HepG2 (cell line): ENCODE measurements around the gene ADCYAP1. TPM values are rescaled to one million over a fixed set of nuclear protein-coding genes. Genes with fewer than 3 reads are reported as not detected.

ENCODE experiments used
- ATAC-seq: fragments of 200-7000 bp; cut with Tn5 transposase; 3 replicates; pipeline ENCODE4 v1.9.1; 2020; ENCODE audit warnings: mild to moderate bottlenecking, moderate library complexity
- BruUV-seq: library from RNA; stranded (reverse); fragments of 400-500 nt; replicated peaks from 2 replicates; lab custom pipeline; 2021; lab: Mats Ljungman, UMichigan
- CTCF ChIA-PET: fragments of 300-600 bp; formaldehyde crosslinking; extraction: SDS; loops from one replicate; lab custom pipeline; 2021; ENCODE audit warnings: low total read pairs, inconsistent platforms, low intra/inter-chr PET ratio; lab: Yijun Ruan, JAX
- POLR2A ChIA-PET: fragments of 350-600 bp; sonication (Branson Sonifier 250); formaldehyde crosslinking; loops from one replicate; lab custom pipeline; 2020; ENCODE audit warnings: antibody characterized with exemption, inconsistent platforms; lab: Yijun Ruan, JAX
- DNase-seq: peaks from one replicate; pipeline ENCODE4 v3.0.0-alpha.2; 2015; ENCODE audit warnings: low spot score
- FAIRE-seq: peaks from 3 replicates; lab custom pipeline; 2011; peaks lifted over from hg19 to GRCh38; lab: Jason Lieb, UNC
- H2AFZ ChIP-seq: one replicate; pipeline ENCODE4 v1.6.1; 2011; ENCODE audit warnings: low read length, inconsistent platforms
- H3K27ac ChIP-seq: fragments of 300-600 bp; 3 replicates; pipeline ENCODE4 v1.8.0; 2011; ENCODE audit warnings: mixed run types, mild to moderate bottlenecking, mixed read lengths, low read length, inconsistent platforms; ENCODE audit not compliant: insufficient read depth; ENCODE audit errors: extremely low read length
- H3K27me3 ChIP-seq, 2 experiments: fragments of 200-600 bp in 1 of 2; 2 replicates in 1 of 2; 3 replicates in 1 of 2; pipeline versions ENCODE4 v1.6.0 to v1.8.0; 2011; ENCODE audit warnings: low read length in 2 of 2, mild to moderate bottlenecking in 2 of 2, moderate library complexity in 2 of 2, inconsistent platforms in 1 of 2; ENCODE audit not compliant: insufficient read depth in 2 of 2, control insufficient read depth in 1 of 2
- H3K36me3 ChIP-seq, 2 experiments: fragments of 200-600 bp in 1 of 2; replicated peaks in 1 of 2; 2 replicates in 1 of 2; 3 replicates in 1 of 2; pipeline versions ENCODE4 v1.5.1 to v1.8.0; 2011; ENCODE audit warnings: low read length in 2 of 2, inconsistent platforms in 1 of 2; ENCODE audit not compliant: insufficient read depth in 2 of 2, control insufficient read depth in 1 of 2
- H3K4me1 ChIP-seq: 2 replicates; pipeline ENCODE4 v1.5.1; 2012; ENCODE audit warnings: low read length, inconsistent platforms; ENCODE audit not compliant: insufficient read depth
- H3K4me2 ChIP-seq: 2 replicates; pipeline ENCODE4 v1.6.0; 2011; ENCODE audit warnings: low read depth, low read length, inconsistent platforms
- H3K4me3 ChIP-seq, 3 experiments: fragments of 200-600 bp in 1 of 3; sonication (generic), shearing (Covaris generic) in 1 of 3; replicated peaks in 1 of 3; 2 replicates each; pipeline ENCODE4 v1.5.1; 2011 to 2016; ENCODE audit warnings: low read length in 3 of 3, inconsistent platforms in 2 of 3, low read depth in 2 of 3, mild to moderate bottlenecking in 2 of 3, control low read depth in 1 of 3, mixed read lengths in 1 of 3; ENCODE audit not compliant: insufficient read depth in 1 of 3
- H3K79me2 ChIP-seq: one replicate; pipeline ENCODE4 v1.6.1; 2011; ENCODE audit warnings: low read length, inconsistent platforms; ENCODE audit not compliant: insufficient read depth
- H3K9ac ChIP-seq: 2 replicates; pipeline ENCODE4 v1.6.0; 2011; ENCODE audit warnings: mild to moderate bottlenecking, low read depth, low read length, inconsistent platforms; ENCODE audit not compliant: insufficient read depth
- H3K9me3 ChIP-seq: 2 replicates; pipeline ENCODE4 v1.5.1; 2012; ENCODE audit warnings: mild to moderate bottlenecking, low read length
- H4K20me1 ChIP-seq: 2 replicates; pipeline ENCODE4 v1.6.0; 2011; ENCODE audit warnings: inconsistent platforms, mild to moderate bottlenecking, low read length, moderate library complexity; ENCODE audit not compliant: insufficient read depth
- ARID3A ChIP-seq: IDR thresholded peaks from 2 replicates; pipeline ENCODE4 v1.6.1; 2012; ENCODE audit warnings: low read depth, low read length, improper control_type of control experiment
- ESRRA ChIP-seq: sonication (generic); formaldehyde crosslinking; IDR thresholded peaks from 2 replicates; pipeline ENCODE4 v1.5.1; 2020; ENCODE audit warnings: mild to moderate bottlenecking, low read depth, missing genetic modification reagents
- FIP1L1 ChIP-seq: fragments of 200-400 bp; formaldehyde crosslinking; IDR thresholded peaks from 2 replicates; pipeline ENCODE4 v1.6.1; 2018; ENCODE audit warnings: low read depth, mild to moderate bottlenecking, low read length, moderate library complexity, borderline replicate concordance; ENCODE audit not compliant: insufficient read depth
- GMEB2 ChIP-seq: IDR thresholded peaks from 2 replicates; pipeline ENCODE4 v1.6.1; 2016; ENCODE audit warnings: missing biosample characterization, missing genetic modification reagents, low read depth
- KMT2B ChIP-seq: IDR thresholded peaks from 2 replicates; pipeline ENCODE4 v1.6.1; 2016; ENCODE audit warnings: missing genetic modification reagents, missing compliant biosample characterization
- MAF1 ChIP-seq: sonication (generic); formaldehyde crosslinking; IDR thresholded peaks from 2 replicates; pipeline ENCODE4 v1.5.0; 2020; ENCODE audit warnings: missing genetic modification reagents, borderline replicate concordance
- MTA3 ChIP-seq: sonication (generic); formaldehyde crosslinking; IDR thresholded peaks from 2 replicates; pipeline ENCODE4 v1.4.0; 2020; ENCODE audit warnings: missing genetic modification reagents
- SNAPC4 ChIP-seq: sonication (generic); formaldehyde crosslinking; IDR thresholded peaks from 2 replicates; pipeline ENCODE4 v1.4.0; 2020; ENCODE audit warnings: mild to moderate bottlenecking, missing genetic modification reagents
- ZNF292 ChIP-seq: sonication (generic); formaldehyde crosslinking; IDR thresholded peaks from 2 replicates; pipeline ENCODE4 v1.8.1; 2022; ENCODE audit warnings: mild to moderate bottlenecking, low read depth, missing genetic modification reagents, borderline replicate concordance
- ZNF44 ChIP-seq: sonication (generic); formaldehyde crosslinking; IDR thresholded peaks from 2 replicates; pipeline ENCODE4 v1.5.1; 2020; ENCODE audit warnings: mild to moderate bottlenecking, missing genetic modification reagents
- ZNF530 ChIP-seq: sonication (generic); formaldehyde crosslinking; IDR thresholded peaks from 2 replicates; pipeline ENCODE4 v1.5.0; 2020; ENCODE audit warnings: low read depth, mild to moderate bottlenecking, missing genetic modification reagents
- WGBS: methylation state at CpG from one replicate; pipeline ENCODE4 v1.1.6; 2017; ENCODE audit warnings: low lambda C conversion rate; 5-methylcytosine and 5-hydroxymethylcytosine counted together
- in situ Hi-C: cut with HindIII; loops from 2 replicates; pipeline ENCODE4 v1.10.0; 2017; ENCODE audit warnings: low pct_unique_long_range_greater_than_20kb; ENCODE audit not compliant: extremely low pct_ligation_motif_present
- intact Hi-C: fragments of 100-400 bp; cut with micrococcal nuclease; formaldehyde crosslinking; loops from one replicate; pipeline ENCODE4 v1.10.0; 2022; ENCODE audit not compliant: unreplicated experiment
- polyA plus RNA-seq, 8 experiments: library from polyadenylated mRNA; depleted of rRNA in 3 of 8; stranded (reverse) in 7 of 8; unstranded in 1 of 8; fragments of >200 nt; fragmentation: Illumina TruSeq in 4 of 8; extraction: Trizol in 4 of 8; gene quantifications; 2 replicates each; pipeline versions ENCODE4 v1.2.1 to v1.2.3, GENCODE V29; 2011 to 2016; ENCODE audit warnings: low read depth in 4 of 8, missing spikeins in 1 of 8, mixed read lengths in 1 of 8; ENCODE audit not compliant: insufficient read depth in 1 of 8
- total RNA-seq, 5 experiments: library from RNA; depleted of rRNA; stranded (reverse); fragments of >200 nt; fragmentation: Illumina TruSeq; extraction: Trizol; gene quantifications; 2 replicates each; pipeline ENCODE4 v1.2.3, GENCODE V29; 2016; ENCODE audit warnings: low read depth in 1 of 5

ADCYAP1 gene
- total and polyA plus RNA-seq, 2 of the 13 experiments (the other 11 are each of a cell fraction or from before 2014, with no cell fraction given): not detected

GRCh38 chr18:896315-896714 lies 8.4 kb upstream of the ADCYAP1 start:
- Histone ChIP-seq H3K9me3 (no peaks in the 10 kb centered on the region), H3K4me3 (no peak overlapping the region), H3K27me3 (peaks cover 0 to 4% of the 10 kb centered on the region in 2 experiments; a peak in 2 of 5 replicates), H3K4me1 (no peaks in the 10 kb centered on the region), H4K20me1 (no peaks in the 10 kb centered on the region), H2AFZ (no peak overlapping the region), H3K9ac (no peak overlapping the region), H3K4me2 (no peak overlapping the region), H3K27ac (no peak overlapping the region), H3K36me3 (no peaks in the 10 kb centered on the region), H3K79me2 (no peaks in the 10 kb centered on the region)
- CTCF ChIA-PET: no interaction called here
- ATAC-seq (no peak), DNase-seq (no peak), FAIRE-seq (no peak)
- BruUV-seq: no TSS peak
- TF ChIP-seq ZNF44 (CRISPR knock-in tag) (no peak), KMT2B (no peak), ZNF292 (CRISPR knock-in tag) (no peak), FIP1L1 (no peak)
- intact Hi-C loops: no loop called here
- POLR2A ChIA-PET: no interaction called here
- WGBS: 2% methylated on average over 1 of the region's 1 CpG
- in situ Hi-C loops: no loop called here

GRCh38 chr18:901761-902160 lies 2.9 kb upstream of the ADCYAP1 start:
- DNase-seq (no peak), ATAC-seq (no peak), FAIRE-seq (no peak)
- no peaks in the 10 kb centered on the region for H3K4me1 ChIP-seq
- ChIA-PET POLR2A (no interaction called here), CTCF (interaction anchor here (2.0 kb wide), 1 partner anchor 60 kb away, joined by 9 read pairs; no protein-coding TSS in a partner anchor)
- H3K4me3 ChIP-seq: no peak overlapping the region
- intact Hi-C loops (loop anchor here (1.0 kb wide), 1 partner anchor 60 kb away; no protein-coding TSS in a partner anchor), in situ Hi-C loops (no loop called here)
- H2AFZ ChIP-seq: no peak overlapping the region
- no peaks in the 10 kb centered on the region for H3K9me3 ChIP-seq
- no peak overlapping the region for H3K9ac ChIP-seq
- H3K27me3 ChIP-seq: peaks cover 0 to 24% of the 10 kb centered on the region in 2 experiments; a peak in 4 of 5 replicates
- no peak overlapping the region for H3K4me2 ChIP-seq
- H3K27ac ChIP-seq: no peak overlapping the region
- H4K20me1 ChIP-seq: no peaks in the 10 kb centered on the region
- BruUV-seq: no TSS peak
- H3K36me3 ChIP-seq: no peaks in the 10 kb centered on the region
- H3K79me2 ChIP-seq: no peaks in the 10 kb centered on the region
- TF ChIP-seq ARID3A (no peak), ZNF530 (CRISPR knock-in tag) (no peak), GMEB2 (no peak), MTA3 (CRISPR knock-in tag) (no peak), ESRRA (CRISPR knock-in tag) (no peak), SNAPC4 (CRISPR knock-in tag) (no peak), MAF1 (no peak)
